GM04503 (cell line): ENCODE results near the gene NGF.

Source experiments
- DNase-seq: peaks from one replicate; pipeline ENCODE4 v3.0.0-alpha.2; 2012; ENCODE audit warnings: low read depth

The NGF gene

GRCh38 chr1:115237507-115237906 lies 100.5 kb downstream of the NGF start:
- DNase-seq: no peak

- no peak for DNase-seq
Observed at GRCh38 chr1:115237023-115237422, 101.0 kb downstream of the NGF start.
